ENCODE measurements around the gene ACTRT2. TPM values are rescaled to one million over a fixed set of nuclear protein-coding genes. Genes with fewer than 3 reads are reported as not detected.

The ACTRT2 gene
- total and polyA plus RNA-seq, 8 donors: not detected

GRCh38 chr1:3019516-3020051 lies 1.7 kb upstream of the ACTRT2 start:
- H3K4me1 ChIP-seq: no peaks in the 10 kb centered on the region
- intact Hi-C loops (cut with DNase I; ENCODE audit: low total_unique reads): no loop called here
- no peak overlapping the region for H3K27ac ChIP-seq
- no peaks in the 10 kb centered on the region for H3K36me3 ChIP-seq
- WGBS, 5 donors: 86 to 98% (median 95%) methylated on average over 19 to 24 of the region's 24 CpGs
- DNase-seq: no peak
- TF ChIP-seq EP300 (IDR thresholded peaks at IDR 0.05) (no peak), CTCF (IDR thresholded peaks at IDR 0.05) (no peak), POLR2A (IDR thresholded peaks at IDR 0.05) (no peak), POLR2AphosphoS5 (IDR thresholded peaks at IDR 0.05) (no peak)
- peaks cover 4 to 54% (median 6%) of the 10 kb centered on the region in 3 donors for H3K27me3 ChIP-seq
- no peaks in the 10 kb centered on the region for H3K9me3 ChIP-seq
- no peak overlapping the region for H3K4me3 ChIP-seq

DNA sequence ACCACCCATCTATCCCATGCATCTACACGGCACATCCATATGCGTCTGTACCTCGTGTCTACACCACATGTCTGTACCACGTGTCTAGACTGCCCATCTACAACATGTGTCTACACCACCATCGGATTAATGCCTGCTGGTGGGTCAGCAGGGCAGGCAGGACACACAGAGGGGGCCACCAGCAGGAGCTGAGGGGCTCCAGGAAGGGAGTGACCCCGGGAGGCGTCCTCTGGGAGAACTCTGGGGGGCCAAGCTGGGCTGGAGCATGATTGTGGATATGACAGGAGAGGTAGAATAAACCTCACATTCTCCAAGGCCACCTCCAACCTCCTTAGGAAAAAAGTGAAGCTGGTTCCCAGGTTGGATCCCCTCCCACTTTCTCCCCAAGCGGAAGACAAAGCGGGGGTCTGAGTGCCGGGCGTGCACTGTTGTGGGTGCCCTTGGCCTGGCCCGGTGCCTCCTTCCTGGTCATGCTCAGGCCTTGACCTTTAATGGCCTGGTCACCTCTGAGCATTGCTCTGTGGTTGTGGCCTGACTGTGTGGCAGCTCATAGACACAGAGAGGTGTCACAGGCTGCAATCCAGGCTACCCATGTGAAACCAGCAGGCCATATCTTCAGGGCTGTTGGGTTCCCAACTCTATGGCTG lies 881 bp upstream of the ACTRT2 start:
- Histone ChIP-seq H3K27ac (no peak overlapping the region), H3K36me3 (no peaks in the 10 kb centered on the region), H3K4me1 (no peaks in the 10 kb centered on the region), H3K4me3 (no peak overlapping the region), H3K27me3 (peaks cover 0 to 54% (median 6%) of the 10 kb centered on the region in 3 donors), H3K9me3 (no peaks in the 10 kb centered on the region)
- whole genome bisulfite sequencing, 5 donors: 89 to 94% (median 94%) methylated on average over 12 of the region's 12 CpGs
- DNase-seq: no peak
- intact Hi-C loops (cut with DNase I; ENCODE audit: low total_unique reads): no loop called here
- TF ChIP-seq POLR2AphosphoS5 (IDR thresholded peaks at IDR 0.05): no peak
- no peak for TF ChIP-seq EP300 (IDR thresholded peaks at IDR 0.05)
- no peak for TF ChIP-seq CTCF (IDR thresholded peaks at IDR 0.05)
- no peak for TF ChIP-seq POLR2A (IDR thresholded peaks at IDR 0.05)

- 89 to 93% (median 92%) methylated on average over 28 of the region's 28 CpGs for WGBS, 5 donors
- TF ChIP-seq EP300 (IDR thresholded peaks at IDR 0.05): no peak
- TF ChIP-seq CTCF (IDR thresholded peaks at IDR 0.05): no peak
- no peak for TF ChIP-seq POLR2A (IDR thresholded peaks at IDR 0.05)
- no peak for TF ChIP-seq POLR2AphosphoS5 (IDR thresholded peaks at IDR 0.05)
- intact Hi-C loops (cut with DNase I; ENCODE audit: low total_unique reads): no loop called here
- DNase-seq: no peak
- H3K27ac ChIP-seq: no peak overlapping the region
- H3K4me3 ChIP-seq: no peak overlapping the region
- no peaks in the 10 kb centered on the region for H3K9me3 ChIP-seq
- H3K27me3 ChIP-seq: peaks cover 0 to 44% (median 0%) of the 10 kb centered on the region in 3 donors
- H3K4me1 ChIP-seq: no peaks in the 10 kb centered on the region
- no peaks in the 10 kb centered on the region for H3K36me3 ChIP-seq
Observed at GRCh38 chr1:3021801-3022401, 634 bp downstream of the ACTRT2 start.

DNA sequence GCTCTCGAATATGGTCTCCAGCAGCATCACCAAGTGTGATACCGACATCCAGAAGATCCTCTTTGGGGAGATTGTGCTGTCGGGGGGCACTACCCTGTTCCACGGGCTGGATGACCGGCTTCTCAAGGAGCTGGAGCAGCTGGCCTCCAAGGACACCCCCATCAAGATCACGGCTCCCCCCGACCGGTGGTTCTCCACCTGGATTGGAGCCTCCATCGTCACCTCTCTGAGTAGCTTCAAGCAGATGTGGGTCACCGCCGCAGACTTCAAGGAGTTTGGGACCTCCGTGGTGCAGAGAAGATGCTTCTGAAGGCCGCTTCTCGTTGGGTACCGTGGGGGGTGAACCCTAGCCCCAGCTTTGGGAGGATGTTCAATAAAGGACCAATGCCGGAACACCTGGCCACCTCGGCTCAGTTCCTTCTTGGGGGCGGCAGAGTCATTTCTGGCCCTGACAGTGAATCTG lies 1.3 kb downstream of the ACTRT2 start:
- Histone ChIP-seq H3K36me3 (no peaks in the 10 kb centered on the region), H3K4me3 (no peak overlapping the region), H3K4me1 (no peaks in the 10 kb centered on the region), H3K27me3 (peaks cover 0 to 41% (median 0%) of the 10 kb centered on the region in 3 donors), H3K9me3 (no peaks in the 10 kb centered on the region), H3K27ac (no peak overlapping the region)
- WGBS, 5 donors: 90 to 96% (median 92%) methylated on average over 14 to 18 of the region's 18 CpGs
- TF ChIP-seq POLR2A (IDR thresholded peaks at IDR 0.05) (no peak), EP300 (IDR thresholded peaks at IDR 0.05) (no peak), POLR2AphosphoS5 (IDR thresholded peaks at IDR 0.05) (no peak), CTCF (IDR thresholded peaks at IDR 0.05) (no peak)
- no peak for DNase-seq
- intact Hi-C loops (cut with DNase I; ENCODE audit: low total_unique reads): no loop called here
